G401 (cell line): ENCODE data around the gene CTDNEP1. TPM values are rescaled to one million over a fixed set of nuclear protein-coding genes. Genes with fewer than 3 reads are reported as not detected.

Experiments
- DNase-seq: peaks from one replicate; pipeline ENCODE4 v3.0.0-alpha.2; 2015; ENCODE audit warnings: low spot score
- in situ Hi-C: cut with HindIII; loops from 2 replicates; pipeline ENCODE4 v1.10.0; 2016; ENCODE audit warnings: low sequenced_read_pairs, mixed read lengths
- total RNA-seq: library from RNA; depleted of rRNA; stranded (reverse); fragments of >200 nt; shearing (Covaris generic); gene quantifications from 2 replicates; pipeline ENCODE4 v1.2.3, GENCODE V29; 2014

The CTDNEP1 gene
- total RNA-seq, 1 experiment from 2014 or later: 26.8 TPM

DNA sequence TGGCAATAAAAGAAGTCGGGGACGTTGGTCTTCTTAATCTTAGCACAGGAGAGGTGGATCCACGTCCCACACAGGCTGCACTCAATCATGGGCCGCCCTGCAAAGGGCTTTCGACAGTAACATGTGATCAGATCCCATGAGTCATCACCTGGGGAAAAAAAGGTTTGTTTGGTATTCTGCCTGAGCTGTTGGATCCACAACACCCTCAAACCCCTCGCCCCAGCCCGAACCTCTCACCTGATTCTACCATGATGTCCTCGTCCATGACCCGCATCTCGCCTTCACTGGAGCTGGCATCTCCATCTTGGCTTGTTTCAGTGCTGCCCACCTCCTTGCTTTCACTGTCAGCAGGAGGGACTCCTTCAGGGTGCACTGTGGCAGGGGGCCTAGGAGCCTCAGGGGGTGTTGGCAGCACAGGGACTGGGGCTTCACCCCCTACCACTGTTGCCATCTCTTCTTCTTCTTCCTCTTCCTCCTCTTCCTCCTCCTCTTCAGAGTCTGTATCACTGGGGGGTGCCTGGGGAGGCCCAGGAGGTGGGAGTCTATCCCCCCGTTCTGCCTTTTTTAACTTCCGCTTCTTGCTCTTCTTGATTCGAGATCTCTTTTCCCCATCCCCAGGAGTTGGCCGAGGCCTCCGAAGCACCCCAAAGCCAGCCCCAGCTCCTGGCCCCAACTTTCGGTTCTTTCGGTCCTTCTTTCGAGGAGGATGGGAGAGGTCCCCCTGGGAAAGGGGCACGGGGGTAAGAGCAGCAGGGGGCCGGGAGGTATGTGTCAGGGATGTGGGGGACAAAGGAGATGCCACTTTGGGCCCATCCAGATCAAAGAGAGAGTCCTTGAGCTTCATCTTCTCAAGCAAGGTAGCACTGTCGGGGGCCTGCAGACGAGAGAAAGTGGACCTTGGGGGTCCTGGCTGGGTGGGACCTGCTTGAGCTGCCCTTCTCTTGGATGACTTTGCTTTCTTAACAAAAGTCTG is 15.6 kb downstream of the CTDNEP1 start:
- DNase-seq: peak; percentile 7
- in situ Hi-C loops: no loop called here

DNA sequence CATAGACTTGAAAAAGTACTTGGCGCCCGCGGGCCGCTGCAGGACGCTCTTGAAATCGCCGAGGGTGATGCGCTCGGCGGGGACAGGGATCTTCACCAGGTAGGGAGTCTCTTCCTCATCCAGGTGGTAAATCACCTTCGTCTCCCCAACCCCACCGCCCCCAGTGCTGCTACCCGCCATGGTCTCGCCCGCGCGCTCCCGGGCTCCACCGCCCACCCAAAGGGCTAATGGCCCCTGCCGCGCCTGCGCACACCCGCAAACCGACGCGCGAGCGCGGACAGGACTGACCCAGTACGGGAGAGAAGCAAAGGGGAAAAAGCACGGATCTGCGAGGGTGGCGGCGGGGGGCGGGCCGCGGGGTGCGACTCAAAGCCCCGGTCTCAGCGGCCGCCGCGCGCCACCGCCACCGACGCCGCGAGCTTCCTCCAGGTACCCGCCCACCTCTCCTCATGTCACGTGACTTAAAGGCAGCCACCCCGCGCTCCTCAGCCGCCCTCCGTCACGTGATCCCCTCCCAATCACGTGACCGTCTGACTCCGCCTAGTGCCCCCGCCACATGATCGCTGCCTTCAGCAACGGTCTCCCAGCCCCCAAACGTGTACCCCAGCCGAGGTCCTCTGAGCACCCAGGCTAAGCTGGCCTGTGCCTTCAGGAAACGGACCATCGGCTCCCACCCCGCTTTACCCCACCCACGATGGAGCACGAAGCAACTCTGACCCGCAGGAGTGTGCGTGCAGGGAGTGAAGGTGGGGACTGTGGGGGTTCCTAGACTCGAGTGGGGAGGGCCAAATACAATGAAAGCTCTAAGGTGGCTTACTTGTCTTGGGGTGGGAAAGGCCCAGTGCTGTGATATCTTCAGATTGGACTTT is 17.2 kb downstream of the CTDNEP1 start, which contains the start of gene DVL2:
Gene DVL2 (minus strand): TSS at position 435 of the 869 bp plus-strand sequence. CDS start 255 bp downstream, at position 180.
- peak; percentile 96 for DNase-seq
- in situ Hi-C loops: no loop called here

DNA sequence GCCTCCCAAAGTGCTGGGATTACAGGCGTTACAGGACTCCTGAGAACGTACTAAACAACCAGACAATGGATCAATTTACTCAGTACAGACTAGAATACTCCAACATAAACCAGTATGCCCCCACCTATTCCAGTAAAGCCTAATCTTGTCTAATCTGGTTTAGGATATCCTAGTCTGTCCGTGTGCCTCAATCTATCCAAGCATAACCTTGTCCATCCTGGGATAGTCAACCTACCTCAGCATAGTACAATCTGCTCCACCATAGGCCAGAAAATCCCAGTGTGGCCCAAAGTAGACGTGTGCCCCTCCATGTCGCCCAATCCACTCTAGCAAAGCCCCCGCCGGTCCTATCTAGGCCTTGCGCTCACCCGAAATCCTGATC is 17.8 kb downstream of the CTDNEP1 start:
- in situ Hi-C loops: no loop called here
- no peak for DNase-seq

DNA sequence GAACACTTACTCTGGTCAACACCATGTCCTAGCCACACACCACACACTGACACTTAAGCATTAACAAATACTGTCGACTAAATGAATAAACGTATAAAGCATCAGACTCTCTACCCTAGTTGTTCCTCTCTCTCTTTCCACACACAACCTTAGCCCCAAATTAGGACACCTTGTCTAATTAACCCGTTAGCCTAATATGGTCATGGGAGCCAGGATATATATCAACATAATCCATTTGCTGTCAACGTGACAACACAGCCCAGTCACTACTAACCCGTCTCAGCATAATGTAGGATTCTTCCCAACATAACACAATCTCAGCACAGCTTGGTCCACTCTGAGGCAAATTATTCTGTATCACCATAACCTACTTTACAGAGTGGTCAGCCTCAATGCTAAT is 19.4 kb downstream of the CTDNEP1 start:
- no peak for DNase-seq
- in situ Hi-C loops: no loop called here

DNA sequence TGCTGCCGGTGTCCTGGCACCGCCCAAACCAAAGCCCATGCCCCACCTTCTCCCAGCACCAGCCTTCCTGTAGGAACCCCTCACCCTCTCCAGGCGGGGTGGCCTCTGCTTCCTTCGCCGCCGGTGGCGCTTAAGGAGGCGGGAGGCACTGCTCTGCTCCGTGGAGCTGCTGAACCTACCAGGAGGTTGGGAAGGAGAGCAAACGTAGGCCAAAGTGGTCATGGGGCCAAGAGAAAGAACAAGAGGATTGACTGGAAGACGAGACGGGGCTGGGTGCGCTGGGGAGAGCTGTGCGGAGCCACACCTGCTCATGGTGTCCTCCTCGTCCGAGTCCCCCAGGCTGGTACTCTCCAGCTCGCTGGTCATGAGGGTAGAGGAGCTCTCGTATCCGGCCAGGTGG is 22.0 kb downstream of the CTDNEP1 start:
- no peak for DNase-seq
- in situ Hi-C loops: loop anchor here (10.0 kb wide), 1 partner anchor 95 kb away; the partner anchor contains the start of gene NEURL4

DNA sequence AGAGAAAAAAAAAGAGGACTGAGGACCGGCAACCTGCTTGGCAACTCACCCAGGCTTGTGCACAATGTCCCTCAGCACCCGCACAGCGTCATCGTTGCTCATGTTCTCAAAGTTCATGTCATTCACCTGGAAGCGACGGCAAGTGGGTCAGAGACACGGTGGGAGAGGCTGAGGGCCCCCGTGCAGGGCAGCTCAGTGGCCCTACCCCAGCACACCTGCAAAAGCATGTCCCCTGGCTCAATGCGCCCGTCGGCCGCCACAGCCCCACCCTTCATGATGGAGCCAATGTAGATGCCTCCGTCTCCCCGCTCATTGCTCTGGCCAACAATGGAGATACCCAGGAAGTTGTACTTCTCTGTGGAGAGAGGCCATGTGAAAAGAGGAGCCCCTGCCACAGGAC is 22.6 kb downstream of the CTDNEP1 start:
- DNase-seq: no peak
- in situ Hi-C loops: loop anchor here (10.0 kb wide), 1 partner anchor 96 kb away; the partner anchor contains the start of gene NEURL4

DNA sequence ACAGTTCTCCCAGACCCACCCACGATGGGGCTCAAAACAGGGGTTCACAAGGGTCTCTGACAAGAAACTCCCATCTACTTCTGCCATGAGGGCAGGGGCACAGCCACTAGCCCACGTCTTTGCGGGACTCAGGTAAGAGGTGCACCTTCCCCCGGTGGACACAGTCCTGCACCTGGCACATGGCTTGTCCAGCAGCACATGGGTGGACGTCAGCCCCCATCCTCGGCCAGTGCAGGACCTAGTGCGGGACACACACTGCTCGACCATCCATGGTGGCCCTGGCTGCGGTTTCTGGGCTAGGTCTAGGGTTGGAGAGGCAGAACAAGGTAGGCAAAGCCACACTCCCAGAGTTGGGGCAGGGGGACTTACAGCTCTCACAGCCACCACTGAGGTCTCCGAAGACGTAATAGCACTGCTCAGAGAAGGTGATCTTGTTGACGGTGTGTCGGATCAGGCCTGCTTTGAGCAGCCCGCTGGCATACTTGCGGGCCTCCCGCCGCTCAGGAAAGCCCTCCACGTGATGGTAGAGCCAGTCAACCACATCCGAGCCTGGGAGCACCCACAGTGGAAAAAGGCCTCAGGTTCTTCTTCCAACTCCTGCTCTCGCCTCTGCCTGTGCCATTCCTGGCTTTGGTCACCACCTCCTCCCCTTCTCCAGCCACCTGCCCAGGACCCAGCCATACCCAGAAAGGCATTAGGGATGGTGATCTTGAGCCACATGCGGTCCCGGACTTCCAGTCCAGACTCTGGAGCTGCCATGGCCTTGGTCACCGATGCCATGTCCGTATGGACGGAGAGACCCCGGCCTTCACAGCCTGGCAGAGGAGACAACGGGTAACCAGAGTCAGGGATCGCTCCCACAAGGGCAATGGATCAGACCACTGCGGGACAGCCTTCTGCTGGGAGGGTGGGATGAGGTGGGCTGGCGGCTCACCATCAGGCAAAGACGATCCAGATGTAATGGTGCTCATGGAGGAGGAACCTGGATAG is 24.5 kb downstream of the CTDNEP1 start:
- no peak for DNase-seq
- in situ Hi-C loops: loop anchor here (10.0 kb wide), 1 partner anchor 98 kb away; the partner anchor contains the start of gene NEURL4

DNA sequence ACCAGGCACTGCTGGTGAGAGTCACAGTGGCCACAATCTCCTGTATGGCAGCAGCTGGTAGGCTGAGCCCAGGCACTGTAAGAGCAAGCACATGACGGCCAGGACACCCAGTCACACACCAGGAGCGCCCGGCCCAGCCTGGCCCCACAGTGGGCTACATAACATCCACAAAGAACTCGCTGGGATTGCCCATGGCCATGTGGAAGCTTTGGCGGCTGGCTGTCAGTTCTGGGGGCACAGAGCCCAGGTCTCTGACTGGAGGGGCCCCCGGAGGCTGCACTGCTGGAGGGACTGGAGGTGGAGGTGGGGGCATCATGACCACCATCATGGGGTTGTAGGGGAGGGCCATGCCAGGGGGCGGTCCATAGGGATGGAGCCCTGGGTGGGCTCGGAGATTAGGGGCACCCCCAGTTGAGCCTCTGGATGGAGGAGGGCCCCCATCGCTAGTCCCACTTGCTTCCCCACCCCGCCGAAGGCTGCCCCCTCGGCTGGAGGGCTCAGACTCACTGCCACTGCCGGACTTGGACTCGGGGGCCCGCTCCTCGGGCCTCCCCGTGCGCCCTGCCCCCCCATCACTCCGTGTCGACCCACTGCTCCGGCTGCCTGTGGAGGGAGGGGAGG is 25.7 kb downstream of the CTDNEP1 start:
- no peak for DNase-seq
- in situ Hi-C loops: loop anchor here (10.0 kb wide), 1 partner anchor 99 kb away; the partner anchor contains the start of gene NEURL4

DNA sequence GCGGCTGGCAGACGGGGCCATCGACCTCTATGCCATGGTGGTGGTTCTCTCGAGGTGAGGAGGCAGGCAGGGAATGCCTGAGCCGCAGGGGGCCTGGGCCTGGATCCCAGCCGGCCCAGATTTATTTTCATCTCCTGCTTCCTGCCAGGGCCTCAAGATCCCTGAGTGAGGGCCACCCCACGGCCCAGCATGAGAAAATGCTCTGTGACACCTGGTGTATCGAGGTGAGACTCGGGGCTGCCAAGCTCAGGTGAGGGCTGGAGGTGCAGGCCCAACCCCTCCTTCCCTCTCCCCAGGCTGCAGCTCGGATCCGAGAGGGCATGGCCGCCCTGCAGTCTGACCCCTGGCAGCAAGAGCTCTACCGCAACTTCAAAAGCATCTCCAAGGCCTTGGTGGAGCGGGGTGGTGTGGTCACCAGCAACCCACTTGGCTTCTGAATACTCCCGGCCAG is 26.8 kb downstream of the CTDNEP1 start:
- DNase-seq: peak; percentile 10
- in situ Hi-C loops: loop anchor here (10.0 kb wide), 1 partner anchor 100 kb away; the partner anchor contains the start of gene NEURL4

DNA sequence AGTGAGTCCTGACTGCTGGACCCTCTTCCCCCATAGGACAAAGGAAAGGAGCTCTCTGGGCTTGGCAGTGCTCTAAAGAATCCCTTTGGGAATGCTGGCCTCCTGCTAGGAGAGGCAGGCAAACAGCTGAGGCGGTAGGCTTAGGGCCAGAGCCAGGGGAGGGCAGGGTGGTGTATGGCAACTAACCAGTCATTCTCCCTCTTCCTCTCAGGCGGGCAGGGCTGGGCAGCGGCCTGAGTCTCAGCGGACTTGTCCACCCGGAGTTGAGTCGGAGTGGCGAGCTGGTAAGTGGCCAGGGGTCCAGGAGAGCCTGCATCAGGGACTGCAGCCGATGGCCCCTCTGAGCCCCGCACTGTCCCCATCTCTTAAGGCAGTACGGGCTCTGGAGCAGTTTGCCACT is 27.4 kb downstream of the CTDNEP1 start:
- DNase-seq: no peak
- in situ Hi-C loops: loop anchor here (10.0 kb wide), 1 partner anchor 101 kb away; the partner anchor contains the start of gene NEURL4

DNA sequence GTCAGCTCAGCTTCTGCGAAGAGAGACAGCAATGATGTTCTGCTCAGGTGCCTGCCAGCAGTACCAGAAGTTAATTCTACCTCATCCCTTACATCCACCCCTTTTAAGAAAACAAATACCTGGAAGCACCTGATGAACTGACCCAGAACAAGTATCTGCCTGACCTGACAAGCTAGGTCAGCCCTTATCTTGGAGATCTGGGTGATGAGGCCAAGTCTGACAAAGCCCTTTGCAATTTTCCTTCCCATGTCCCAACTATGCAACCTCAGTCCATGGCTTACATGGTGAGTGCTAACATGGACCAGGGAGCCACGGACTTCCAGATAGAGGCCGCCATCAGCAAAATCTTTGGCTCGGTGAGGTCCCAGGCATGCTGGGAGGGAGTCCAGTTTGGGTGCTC is 28.2 kb downstream of the CTDNEP1 start:
- in situ Hi-C loops: loop anchor here (10.0 kb wide), 1 partner anchor 101 kb away; the partner anchor contains the start of gene NEURL4
- DNase-seq: no peak

DNA sequence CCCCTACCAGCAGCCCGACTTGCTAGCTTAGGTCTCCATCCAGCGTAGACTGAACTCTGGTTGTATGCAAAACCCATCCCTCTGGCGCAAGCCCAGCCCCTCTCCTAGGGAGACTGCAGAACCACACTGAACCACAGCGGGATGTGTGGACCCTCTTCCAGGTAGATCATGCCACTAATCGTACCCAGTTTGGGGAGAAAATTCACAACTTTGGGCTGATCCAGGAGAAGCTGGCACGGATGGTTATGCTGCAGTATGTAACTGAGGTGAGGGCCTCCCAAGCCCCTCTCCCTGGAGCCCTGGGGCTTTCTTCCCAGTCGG is 28.6 kb downstream of the CTDNEP1 start:
- peak; percentile 32 for DNase-seq

DNA sequence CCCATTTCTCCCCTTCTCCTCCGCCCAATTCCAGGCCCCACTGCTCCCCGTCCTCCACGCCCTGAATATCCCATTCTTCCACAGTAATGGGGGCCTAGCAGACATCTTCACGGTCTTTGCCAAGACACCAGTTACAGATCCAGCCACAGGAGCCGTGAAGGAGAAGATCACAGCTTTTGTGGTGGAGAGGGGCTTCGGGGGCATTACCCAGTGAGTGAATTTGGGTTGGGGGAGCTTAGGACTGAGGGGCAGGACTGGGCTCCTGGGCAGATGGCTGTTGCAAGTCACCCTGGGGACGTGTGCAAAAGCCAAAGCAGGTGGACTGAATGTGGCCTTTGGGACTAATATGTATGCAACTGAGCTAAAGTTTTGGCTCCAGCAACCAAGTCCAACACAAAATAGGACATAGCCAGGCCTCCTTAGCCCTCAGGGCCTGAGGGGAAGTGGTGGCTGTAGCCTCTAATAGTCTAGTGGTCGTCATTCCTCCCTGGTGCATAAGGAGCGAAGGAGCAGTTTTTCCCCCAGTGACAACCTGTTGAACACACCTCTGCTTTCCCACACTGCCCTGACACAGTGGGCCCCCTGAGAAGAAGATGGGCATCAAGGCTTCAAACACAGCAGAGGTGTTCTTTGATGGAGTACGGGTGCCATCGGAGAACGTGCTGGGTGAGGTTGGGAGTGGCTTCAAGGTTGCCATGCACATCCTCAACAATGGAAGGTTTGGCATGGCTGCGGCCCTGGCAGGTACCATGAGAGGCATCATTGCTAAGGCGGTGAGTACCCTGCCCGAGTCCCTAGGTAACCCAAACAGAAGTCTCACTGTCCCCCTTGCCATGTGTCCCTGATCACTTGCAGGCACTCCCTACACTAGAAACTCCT is 29.2 kb downstream of the CTDNEP1 start:
- peak; percentile 9 for DNase-seq
- in situ Hi-C loops: loop anchor here (10.0 kb wide), 1 partner anchor 102 kb away; the partner anchor contains the start of gene NEURL4

More for the DNA sequence above, 28.6 kb downstream of the CTDNEP1 start:
- in situ Hi-C loops: loop anchor here (10.0 kb wide), 1 partner anchor 102 kb away; the partner anchor contains the start of gene NEURL4

DNA sequence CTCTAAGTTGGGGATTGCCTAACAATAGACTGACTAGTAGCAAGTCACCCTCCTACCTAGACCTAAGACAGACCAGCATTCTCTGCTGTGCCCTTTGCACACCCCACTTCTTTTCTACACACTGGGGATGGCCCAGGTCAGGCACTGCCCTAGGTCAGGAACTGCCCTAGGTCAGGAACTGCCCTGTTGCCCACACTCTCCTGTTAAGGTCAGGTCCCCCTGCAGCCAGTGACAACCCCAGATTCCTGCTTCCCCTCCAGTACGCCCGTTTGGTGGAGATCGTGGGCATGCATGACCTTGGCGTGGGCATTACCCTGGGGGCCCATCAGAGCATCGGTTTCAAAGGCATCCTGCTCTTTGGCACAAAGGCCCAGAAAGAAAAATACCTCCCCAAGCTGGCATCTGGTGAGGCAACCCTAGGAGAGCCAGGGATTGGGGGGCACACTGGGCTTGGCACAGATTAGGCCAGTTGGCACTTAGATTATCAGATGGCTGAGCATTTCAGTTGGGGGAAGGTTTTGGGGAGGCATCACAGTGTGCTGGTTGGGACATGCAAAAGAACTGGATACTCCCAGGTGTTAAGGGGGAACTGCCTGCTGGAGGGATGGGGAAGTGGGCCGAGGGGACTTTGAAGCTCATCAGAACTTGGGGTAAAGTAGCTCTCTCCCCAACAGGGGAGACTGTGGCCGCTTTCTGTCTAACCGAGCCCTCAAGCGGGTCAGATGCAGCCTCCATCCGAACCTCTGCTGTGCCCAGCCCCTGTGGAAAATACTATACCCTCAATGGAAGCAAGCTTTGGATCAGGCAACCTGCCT is 30.0 kb downstream of the CTDNEP1 start:
- in situ Hi-C loops: loop anchor here (10.0 kb wide), 1 partner anchor 103 kb away; the partner anchor contains the start of gene NEURL4
- no peak for DNase-seq

DNA sequence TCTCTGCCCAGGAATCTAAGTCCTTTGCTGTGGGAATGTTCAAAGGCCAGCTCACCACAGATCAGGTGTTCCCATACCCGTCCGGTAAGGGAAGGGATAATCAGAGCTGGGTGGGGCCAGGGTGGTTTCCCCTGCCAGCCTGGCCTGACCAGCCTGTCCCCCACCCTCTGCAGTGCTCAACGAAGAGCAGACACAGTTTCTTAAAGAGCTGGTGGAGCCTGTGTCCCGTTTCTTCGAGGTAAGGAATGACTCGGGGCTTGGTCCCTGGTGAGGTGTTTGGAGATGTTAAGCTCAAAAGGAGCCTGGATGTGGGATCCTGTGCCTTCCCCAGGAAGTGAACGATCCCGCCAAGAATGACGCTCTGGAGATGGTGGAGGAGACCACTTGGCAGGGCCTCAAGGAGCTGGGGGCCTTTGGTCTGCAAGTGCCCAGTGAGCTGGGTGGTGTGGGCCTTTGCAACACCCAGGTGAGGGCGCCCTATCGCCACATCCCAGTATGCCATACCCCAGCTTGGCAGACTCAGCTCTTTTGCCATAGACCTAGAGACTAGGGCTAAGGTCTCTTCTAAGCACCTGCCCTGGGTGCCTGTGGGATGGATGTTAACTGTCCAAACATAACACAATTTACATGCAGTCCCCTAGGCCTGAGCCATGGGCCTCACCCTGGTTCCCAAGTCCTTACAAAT is 30.8 kb downstream of the CTDNEP1 start:
- peak; percentile 49 for DNase-seq
- in situ Hi-C loops: loop anchor here (10.0 kb wide), 1 partner anchor 104 kb away; the partner anchor contains the start of gene NEURL4
